HEK293T (cell line): Measurements from ENCODE around the gene BNIP1.

Experiments
- BHLHE40 ChIP-seq: fragments of 450-650 bp; IDR thresholded peaks from 2 replicates; pipeline ENCODE4 v1.6.1; 2016; ENCODE audit warnings: mild to moderate bottlenecking, moderate library complexity, borderline replicate concordance
- CTBP1 ChIP-seq: fragments of 450-650 bp; IDR thresholded peaks from 2 replicates; pipeline ENCODE4 v1.6.1; 2016; ENCODE audit warnings: borderline replicate concordance
- ELF4 ChIP-seq: fragments of 450-650 bp; IDR thresholded peaks from 2 replicates; pipeline ENCODE4 v1.6.1; 2017; ENCODE audit warnings: antibody characterized with exemption
- FOXA1 ChIP-seq: fragments of 450-650 bp; IDR thresholded peaks from 2 replicates; pipeline ENCODE4 v1.6.1; 2016; ENCODE audit warnings: mild to moderate bottlenecking
- FOXM1 ChIP-seq: fragments of 450-650 bp; IDR thresholded peaks from 2 replicates; pipeline ENCODE4 v1.6.1; 2017; ENCODE audit warnings: mild to moderate bottlenecking, borderline replicate concordance
- HDGF ChIP-seq: fragments of 450-650 bp; IDR thresholded peaks from 2 replicates; pipeline ENCODE4 v1.6.1; 2017; ENCODE audit warnings: antibody characterized with exemption, borderline replicate concordance
- SUZ12 ChIP-seq: fragments of 450-650 bp; IDR thresholded peaks from 2 replicates; pipeline ENCODE4 v1.6.1; 2016; ENCODE audit warnings: mild to moderate bottlenecking
- TARDBP ChIP-seq: fragments of 450-650 bp; IDR thresholded peaks from 2 replicates; pipeline ENCODE4 v1.6.1; 2016
- ZNF384 ChIP-seq: fragments of 450-650 bp; IDR thresholded peaks from 2 replicates; pipeline ENCODE4 v1.6.1; 2016

GRCh38 chr5:173210877-173211276 is 66.5 kb downstream of the BNIP1 start:
- TF ChIP-seq TARDBP = no peak
- TF ChIP-seq HDGF = no peak
- no peak for TF ChIP-seq CTBP1
- no peak for TF ChIP-seq SUZ12
- TF ChIP-seq BHLHE40 = no peak
- TF ChIP-seq FOXM1 = no peak
- TF ChIP-seq FOXA1 = no peak
- no peak for TF ChIP-seq ELF4
- no peak for TF ChIP-seq ZNF384
